ENCODE data around the gene S100P. TPM values are rescaled to one million over a fixed set of nuclear protein-coding genes. Genes with fewer than 3 reads are reported as not detected.

Gene S100P
- polyA plus RNA-seq, 2 of the 4 experiments (the other 2 are of a cell fraction), result 20.9 to 171 TPM

DNA sequence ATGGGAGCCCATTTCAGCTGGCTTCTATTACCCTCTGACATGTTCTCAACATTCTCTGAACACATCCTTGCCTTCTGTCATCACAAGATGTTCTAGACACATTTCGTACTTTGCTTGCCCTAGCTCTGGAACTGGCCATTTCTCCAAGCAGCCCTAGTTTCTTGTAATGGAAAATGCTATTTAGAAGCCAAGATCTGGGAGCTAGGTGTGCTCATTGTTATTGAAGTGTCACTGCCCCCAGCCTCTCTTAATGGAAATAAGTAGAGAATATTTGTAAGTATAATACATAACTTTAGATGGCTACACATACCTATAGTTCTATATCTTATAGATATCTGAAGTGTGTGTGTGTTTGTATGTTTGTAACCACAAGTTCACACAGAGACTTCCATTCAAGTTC lies 9.1 kb downstream of the S100P start:
- no peak overlapping the region for H3K4me3 ChIP-seq
- 0% methylated on average over 1 of the region's 1 CpG for WGBS (ENCODE audit: missing lambda C conversion rate)
- no peak overlapping the region for H3K4me2 ChIP-seq
- ChIA-PET CTCF (interaction anchor here (1.8 to 2.5 kb wide), 2 partner anchors 18 to 27 kb away, joined by 6 to 9 read pairs; no protein-coding TSS in a partner anchor), POLR2A (no interaction called here)
- H3K4me1 ChIP-seq, result no peaks in the 10 kb centered on the region
- H3K27ac ChIP-seq, result no peak overlapping the region
- no peak for DNase-seq (ENCODE audit: low read depth in 1 of 2, low spot score in 1 of 2)
- TF ChIP-seq NPAS2 (CRISPR knock-in tag; IDR thresholded peaks at IDR 0.05; ENCODE audit: borderline replicate concordance) (no peak), GATA3 (IDR thresholded peaks at IDR 0.05; ENCODE audit: borderline replicate concordance) (no peak), PHF8 (IDR thresholded peaks at IDR 0.05; ENCODE audit: borderline replicate concordance, low read depth) (no peak), CEBPB (IDR thresholded peaks at IDR 0.05) (no peak), CHD4 (IDR thresholded peaks at IDR 0.05; ENCODE audit: borderline replicate concordance) (no peak), MAFK (IDR thresholded peaks at IDR 0.05; ENCODE audit: partially characterized antibody) (no peak), HOXA7 (CRISPR knock-in tag; IDR thresholded peaks at IDR 0.05) (no peak), NFE2L2 (conservative IDR thresholded peaks at IDR 0.05; ENCODE audit: low read length) (no peak), CBX2 (IDR thresholded peaks at IDR 0.05; ENCODE audit: borderline replicate concordance, low read depth) (no peak), EP300 (IDR thresholded peaks at IDR 0.05) (no peak), SREBF2 (IDR thresholded peaks at IDR 0.05) (no peak), SMC3 (IDR thresholded peaks at IDR 0.05) (no peak)
- TF ChIP-seq, protein P1, sequence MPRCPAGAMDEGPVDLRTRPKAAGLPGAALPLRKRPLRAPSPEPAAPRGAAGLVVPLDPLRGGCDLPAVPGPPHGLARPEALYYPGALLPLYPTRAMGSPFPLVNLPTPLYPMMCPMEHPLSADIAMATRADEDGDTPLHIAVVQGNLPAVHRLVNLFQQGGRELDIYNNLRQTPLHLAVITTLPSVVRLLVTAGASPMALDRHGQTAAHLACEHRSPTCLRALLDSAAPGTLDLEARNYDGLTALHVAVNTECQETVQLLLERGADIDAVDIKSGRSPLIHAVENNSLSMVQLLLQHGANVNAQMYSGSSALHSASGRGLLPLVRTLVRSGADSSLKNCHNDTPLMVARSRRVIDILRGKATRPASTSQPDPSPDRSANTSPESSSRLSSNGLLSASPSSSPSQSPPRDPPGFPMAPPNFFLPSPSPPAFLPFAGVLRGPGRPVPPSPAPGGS (IDR thresholded peaks at IDR 0.05), result no peak
- TF ChIP-seq, protein P2, sequence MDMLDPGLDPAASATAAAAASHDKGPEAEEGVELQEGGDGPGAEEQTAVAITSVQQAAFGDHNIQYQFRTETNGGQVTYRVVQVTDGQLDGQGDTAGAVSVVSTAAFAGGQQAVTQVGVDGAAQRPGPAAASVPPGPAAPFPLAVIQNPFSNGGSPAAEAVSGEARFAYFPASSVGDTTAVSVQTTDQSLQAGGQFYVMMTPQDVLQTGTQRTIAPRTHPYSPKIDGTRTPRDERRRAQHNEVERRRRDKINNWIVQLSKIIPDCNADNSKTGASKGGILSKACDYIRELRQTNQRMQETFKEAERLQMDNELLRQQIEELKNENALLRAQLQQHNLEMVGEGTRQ (IDR thresholded peaks at IDR 0.05), result no peak
- TF ChIP-seq, protein P3, sequence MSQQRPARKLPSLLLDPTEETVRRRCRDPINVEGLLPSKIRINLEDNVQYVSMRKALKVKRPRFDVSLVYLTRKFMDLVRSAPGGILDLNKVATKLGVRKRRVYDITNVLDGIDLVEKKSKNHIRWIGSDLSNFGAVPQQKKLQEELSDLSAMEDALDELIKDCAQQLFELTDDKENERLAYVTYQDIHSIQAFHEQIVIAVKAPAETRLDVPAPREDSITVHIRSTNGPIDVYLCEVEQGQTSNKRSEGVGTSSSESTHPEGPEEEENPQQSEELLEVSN (IDR thresholded peaks at IDR 0.05; ENCODE audit: borderline replicate concordance, low read depth), result no peak
- ATAC-seq, result no peak
- FAIRE-seq, result no peak
- H3K9me3 ChIP-seq, result peaks cover 15% of the 10 kb centered on the region

DNA sequence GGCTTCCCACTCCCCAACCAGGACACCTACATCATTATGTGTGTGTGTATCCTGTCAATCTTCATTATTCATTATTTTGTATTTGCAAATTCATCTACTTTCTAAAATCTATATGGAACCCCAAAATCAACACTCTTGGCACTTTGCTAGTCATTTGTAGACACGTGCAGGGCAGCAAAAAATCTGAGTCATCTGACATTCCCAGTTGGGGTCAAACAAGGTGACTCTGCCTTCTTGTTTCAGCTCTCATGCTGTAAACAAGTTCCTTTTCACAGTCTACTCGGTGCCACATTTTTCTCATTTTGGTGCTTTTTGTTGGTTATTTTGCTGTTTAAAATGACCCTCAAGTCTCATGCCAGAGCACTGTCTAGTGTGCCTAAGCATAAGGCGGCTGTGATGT lies 10.1 kb downstream of the S100P start:
- no peak overlapping the region for H3K27ac ChIP-seq
- H3K4me2 ChIP-seq, result no peak overlapping the region
- no peak for TF ChIP-seq GATA3 (IDR thresholded peaks at IDR 0.05; ENCODE audit: borderline replicate concordance)
- TF ChIP-seq, protein P3 (IDR thresholded peaks at IDR 0.05; ENCODE audit: borderline replicate concordance, low read depth), result no peak
- TF ChIP-seq, protein P4, sequence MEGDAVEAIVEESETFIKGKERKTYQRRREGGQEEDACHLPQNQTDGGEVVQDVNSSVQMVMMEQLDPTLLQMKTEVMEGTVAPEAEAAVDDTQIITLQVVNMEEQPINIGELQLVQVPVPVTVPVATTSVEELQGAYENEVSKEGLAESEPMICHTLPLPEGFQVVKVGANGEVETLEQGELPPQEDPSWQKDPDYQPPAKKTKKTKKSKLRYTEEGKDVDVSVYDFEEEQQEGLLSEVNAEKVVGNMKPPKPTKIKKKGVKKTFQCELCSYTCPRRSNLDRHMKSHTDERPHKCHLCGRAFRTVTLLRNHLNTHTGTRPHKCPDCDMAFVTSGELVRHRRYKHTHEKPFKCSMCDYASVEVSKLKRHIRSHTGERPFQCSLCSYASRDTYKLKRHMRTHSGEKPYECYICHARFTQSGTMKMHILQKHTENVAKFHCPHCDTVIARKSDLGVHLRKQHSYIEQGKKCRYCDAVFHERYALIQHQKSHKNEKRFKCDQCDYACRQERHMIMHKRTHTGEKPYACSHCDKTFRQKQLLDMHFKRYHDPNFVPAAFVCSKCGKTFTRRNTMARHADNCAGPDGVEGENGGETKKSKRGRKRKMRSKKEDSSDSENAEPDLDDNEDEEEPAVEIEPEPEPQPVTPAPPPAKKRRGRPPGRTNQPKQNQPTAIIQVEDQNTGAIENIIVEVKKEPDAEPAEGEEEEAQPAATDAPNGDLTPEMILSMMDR (IDR thresholded peaks at IDR 0.05), result no peak
- TF ChIP-seq, protein P5, sequence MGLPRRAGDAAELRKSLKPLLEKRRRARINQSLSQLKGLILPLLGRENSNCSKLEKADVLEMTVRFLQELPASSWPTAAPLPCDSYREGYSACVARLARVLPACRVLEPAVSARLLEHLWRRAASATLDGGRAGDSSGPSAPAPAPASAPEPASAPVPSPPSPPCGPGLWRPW (IDR thresholded peaks at IDR 0.05), result no peak
- TF ChIP-seq, protein P6, sequence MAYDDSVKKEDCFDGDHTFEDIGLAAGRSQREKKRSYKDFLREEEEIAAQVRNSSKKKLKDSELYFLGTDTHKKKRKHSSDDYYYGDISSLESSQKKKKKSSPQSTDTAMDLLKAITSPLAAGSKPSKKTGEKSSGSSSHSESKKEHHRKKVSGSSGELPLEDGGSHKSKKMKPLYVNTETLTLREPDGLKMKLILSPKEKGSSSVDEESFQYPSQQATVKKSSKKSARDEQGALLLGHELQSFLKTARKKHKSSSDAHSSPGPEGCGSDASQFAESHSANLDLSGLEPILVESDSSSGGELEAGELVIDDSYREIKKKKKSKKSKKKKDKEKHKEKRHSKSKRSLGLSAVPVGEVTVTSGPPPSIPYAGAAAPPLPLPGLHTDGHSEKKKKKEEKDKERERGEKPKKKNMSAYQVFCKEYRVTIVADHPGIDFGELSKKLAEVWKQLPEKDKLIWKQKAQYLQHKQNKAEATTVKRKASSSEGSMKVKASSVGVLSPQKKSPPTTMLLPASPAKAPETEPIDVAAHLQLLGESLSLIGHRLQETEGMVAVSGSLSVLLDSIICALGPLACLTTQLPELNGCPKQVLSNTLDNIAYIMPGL (CRISPR knock-in tag; IDR thresholded peaks at IDR 0.05; ENCODE audit: borderline replicate concordance), result no peak
- FAIRE-seq, result no peak
- ChIA-PET CTCF (interaction anchor here (0.7 to 2.5 kb wide), 3 partner anchors 12 to 170 kb away, joined by 3 to 6 read pairs (median 3); partner anchors contain the start of gene BLOC1S4), POLR2A (no interaction called here)
- ATAC-seq, result no peak
- peaks cover 24% of the 10 kb centered on the region for H3K9me3 ChIP-seq
- no peaks in the 10 kb centered on the region; the same call in 2 of the 3 replicates for H3K4me1 ChIP-seq
- DNase-seq (ENCODE audit: low read depth in 1 of 2, low spot score in 1 of 2), result no peak
- H3K4me3 ChIP-seq, result no peak overlapping the region
- WGBS (ENCODE audit: missing lambda C conversion rate), result 75% methylated on average over 3 of the region's 3 CpGs

All from A549 (cell line).